Common myeloid progenitor, CD34-positive (primary cell): ENCODE measurements around the gene LDLR.
"Not testable (repeated sequence)": the region's sequence is repeated elsewhere in the genome, so short reads cannot be mapped to it uniquely, and the experiment has no call there.

Experiments used
- CTCF ChIA-PET: fragments of 350-600 bp; sonication (Branson Sonifier 250); formaldehyde crosslinking; loops from one replicate; lab custom pipeline; 2021; ENCODE audit warnings: antibody characterized with exemption; lab: Charles Lee
- POLR2A ChIA-PET: fragments of 350-600 bp; sonication (Branson Sonifier 250); formaldehyde crosslinking; loops from one replicate; lab custom pipeline; 2021; ENCODE audit warnings: antibody characterized with exemption; lab: Charles Lee
- DNase-seq, 3 donors: peaks; one replicate each; pipeline versions ENCODE4 v3.0.0 to v3.0.0-alpha.2; 2013
- H3K27ac ChIP-seq, 2 experiments: 1 replicate in 1 of 2; 2 replicates in 1 of 2; pipeline ENCODE4 v1.7.0; 2013; ENCODE audit warnings: inconsistent platforms in 2 of 2, low read length in 2 of 2, mild to moderate bottlenecking in 2 of 2, low read depth in 1 of 2, moderate library complexity in 1 of 2; ENCODE audit not compliant: severe bottlenecking in 2 of 2, insufficient read depth in 1 of 2, poor library complexity in 1 of 2
- H3K27me3 ChIP-seq, 5 experiments: replicated peaks in 2 of 5; 1 replicate in 3 of 5; 2 replicates in 2 of 5; pipeline versions ENCODE4 v1.6.1 to v1.7.0; 2013; ENCODE audit warnings: low read length in 4 of 5, mild to moderate bottlenecking in 2 of 5, moderate library complexity in 2 of 5, inconsistent platforms in 1 of 5; ENCODE audit not compliant: insufficient read depth in 5 of 5, control insufficient read depth in 4 of 5
- H3K36me3 ChIP-seq, 4 experiments: 1 replicate in 2 of 4; 2 replicates in 2 of 4; pipeline versions ENCODE4 v1.6.1 to v1.7.0; 2013; ENCODE audit warnings: low read length in 3 of 4, control low read depth in 1 of 4, mild to moderate bottlenecking in 1 of 4; ENCODE audit not compliant: control insufficient read depth in 4 of 4, insufficient read depth in 4 of 4
- H3K4me1 ChIP-seq, 4 experiments: 1 replicate in 3 of 4; 2 replicates in 1 of 4; pipeline versions ENCODE4 v1.6.1 to v1.7.1; 2013; ENCODE audit warnings: low read length in 3 of 4, mild to moderate bottlenecking in 3 of 4, control low read depth in 1 of 4, inconsistent platforms in 1 of 4, moderate library complexity in 1 of 4; ENCODE audit not compliant: control insufficient read depth in 4 of 4, insufficient read depth in 4 of 4; ENCODE audit errors: control extremely low read depth in 1 of 4
- H3K4me3 ChIP-seq, 7 experiments: 1 replicate in 4 of 7; 2 replicates in 3 of 7; pipeline versions ENCODE4 v1.5.1 to v1.7.0; 2013; ENCODE audit warnings: mild to moderate bottlenecking in 7 of 7, low read length in 6 of 7, moderate library complexity in 6 of 7, inconsistent platforms in 2 of 7, low read depth in 2 of 7, control low read depth in 1 of 7; ENCODE audit not compliant: insufficient read depth in 4 of 7, control insufficient read depth in 1 of 7; ENCODE audit errors: extremely low read depth in 1 of 7
- H3K9me3 ChIP-seq, 5 experiments: 1 replicate in 4 of 5; 2 replicates in 1 of 5; pipeline versions ENCODE4 v1.6.1 to v1.7.1; 2013; ENCODE audit warnings: low read length in 4 of 5, mild to moderate bottlenecking in 2 of 5, inconsistent platforms in 1 of 5, low read depth in 1 of 5, moderate library complexity in 1 of 5; ENCODE audit not compliant: control insufficient read depth in 4 of 5, insufficient read depth in 2 of 5; ENCODE audit errors: control extremely low read depth in 1 of 5
- WGBS: methylation state at CpG from one replicate; pipeline ENCODE4 v1.1.5; 2013; ENCODE audit not compliant: insufficient coverage; 5-methylcytosine and 5-hydroxymethylcytosine counted together

LDLR gene

DNA sequence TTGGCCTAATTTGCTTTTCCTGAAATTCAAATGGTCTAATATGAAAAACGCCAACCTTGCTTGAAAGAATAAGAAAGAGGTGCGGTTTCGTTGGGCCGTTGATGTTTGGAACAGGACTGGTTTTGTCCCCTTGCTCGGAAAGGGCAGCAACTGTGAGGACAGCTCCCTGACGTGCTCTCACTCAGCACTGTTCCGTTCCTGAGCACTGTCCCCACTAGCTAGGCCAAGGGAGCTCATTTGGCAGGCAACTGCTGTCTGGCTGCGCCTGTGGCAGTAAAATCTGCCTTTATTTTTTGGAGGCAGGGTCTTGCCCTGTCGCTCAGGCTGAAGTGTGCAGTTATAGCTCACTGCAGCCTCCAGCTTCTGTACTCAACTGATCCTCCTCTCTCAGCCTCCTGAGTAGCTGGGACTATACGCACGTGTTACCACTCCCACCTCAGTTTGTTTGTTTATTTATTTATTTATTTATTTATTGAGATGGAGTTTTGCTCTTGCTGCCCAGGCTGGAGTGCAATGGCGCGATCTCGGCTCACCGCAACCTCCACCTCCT, 4.5 kb downstream of the LDLR start:
- H3K27me3 ChIP-seq = no peaks in the 10 kb centered on the region
- 97% methylated on average over 9 of the region's 15 CpGs for WGBS
- peaks cover 0 to 62% (median 11%) of the 10 kb centered on the region in 4 experiments for H3K36me3 ChIP-seq
- ChIA-PET POLR2A (no interaction called here), CTCF (interaction anchor here (1.0 to 1.6 kb wide), 2 partner anchors 15 to 59 kb away, joined by 4 to 5 read pairs; no protein-coding TSS in a partner anchor)
- peaks cover 27 to 73% (median 62%) of the 10 kb centered on the region in 4 experiments for H3K4me1 ChIP-seq
- H3K27ac ChIP-seq = peak overlapping the region; percentile 33 to 93
- peaks cover 0 to 4% (median 0%) of the 10 kb centered on the region in 5 experiments for H3K9me3 ChIP-seq
- peak overlapping the region in 1 of 7 experiments; percentile 11 for H3K4me3 ChIP-seq
- no peak for DNase-seq

DNA sequence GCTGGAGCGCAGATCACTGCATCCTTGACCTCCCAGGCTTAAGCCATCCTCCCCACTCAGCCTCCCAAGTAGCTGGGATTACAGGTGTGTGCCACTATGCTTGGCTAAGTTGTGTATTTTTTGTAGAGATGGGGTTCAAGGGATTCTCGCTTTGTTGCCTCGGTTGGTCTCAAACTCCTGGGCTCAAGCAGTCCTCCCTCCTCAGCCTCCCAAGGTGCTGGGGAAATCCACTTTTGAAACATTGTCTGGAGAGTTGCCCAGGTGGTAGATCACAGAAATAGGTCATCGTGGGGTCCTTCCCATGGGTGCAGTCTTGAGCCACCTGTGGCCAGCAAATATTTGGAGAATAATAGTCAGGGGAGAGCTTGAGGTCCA, 5.2 kb downstream of the LDLR start:
- Histone ChIP-seq H3K4me3 (peak overlapping the region in 6 of 7 experiments; percentile 19 to 62 (median 40)), H3K27me3 (no peaks in the 10 kb centered on the region), H3K9me3 (peaks cover 0 to 6% (median 0%) of the 10 kb centered on the region in 5 experiments), H3K27ac (peak overlapping the region; percentile 90 to 91), H3K4me1 (peaks cover 24 to 66% (median 59%) of the 10 kb centered on the region in 4 experiments), H3K36me3 (peaks cover 0 to 67% (median 14%) of the 10 kb centered on the region in 4 experiments)
- 93% methylated on average over 3 of the region's 4 CpGs for WGBS
- CTCF ChIA-PET = interaction anchor here (1.0 to 1.6 kb wide), 3 partner anchors 15 to 59 kb away, joined by 3 to 5 read pairs (median 4); no protein-coding TSS in a partner anchor
- DNase-seq = no peak
- POLR2A ChIA-PET = interaction anchor here (1.1 kb wide), 1 partner anchor 45 kb away, joined by 3 read pairs; no protein-coding TSS in a partner anchor

DNA sequence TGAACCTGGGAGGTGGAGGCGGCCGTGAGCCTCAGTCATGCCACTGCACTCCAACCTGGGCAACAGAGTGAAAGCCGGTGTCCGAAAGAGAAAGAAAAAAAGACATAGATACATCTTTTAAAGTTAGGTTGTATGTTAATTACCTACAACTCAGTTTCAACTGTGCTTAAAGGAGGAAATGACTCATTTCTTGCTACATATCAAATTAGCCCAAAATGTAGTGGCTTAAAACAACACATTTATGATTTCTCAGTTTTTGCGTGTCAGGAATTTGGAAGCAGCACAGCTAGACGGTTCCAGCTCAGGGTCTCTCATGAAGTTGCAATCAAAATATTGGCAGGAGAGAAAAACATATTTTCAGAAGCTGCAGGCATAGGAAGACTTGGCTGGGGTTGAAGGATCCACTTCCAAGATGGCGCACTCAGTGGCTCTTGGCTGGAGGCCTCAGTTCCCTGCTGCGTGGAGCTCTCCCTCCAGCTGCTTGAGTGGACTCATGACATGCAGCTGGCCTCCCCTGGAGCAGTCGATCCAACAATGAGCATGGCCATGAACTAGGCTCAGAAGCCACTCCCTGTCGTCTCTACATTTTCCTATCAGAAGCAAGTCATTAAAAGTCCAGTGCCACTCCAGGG, 7.1 kb downstream of the LDLR start:
- peak overlapping the region in 3 of 7 experiments; percentile 1 to 32 (median 15) for H3K4me3 ChIP-seq
- H3K27ac ChIP-seq = peak overlapping the region; percentile 46 to 91
- POLR2A ChIA-PET = no interaction called here
- WGBS = 71% methylated on average over 4 of the region's 10 CpGs
- peaks cover 21 to 54% (median 51%) of the 10 kb centered on the region in 4 experiments for H3K4me1 ChIP-seq
- peaks cover 2 to 73% (median 23%) of the 10 kb centered on the region in 4 experiments for H3K36me3 ChIP-seq
- peaks cover 0 to 6% (median 0%) of the 10 kb centered on the region in 5 experiments for H3K9me3 ChIP-seq
- CTCF ChIA-PET = interaction anchor here (0.8 to 1.7 kb wide), 5 partner anchors 11 to 47 kb away, joined by 3 to 4 read pairs (median 3); no protein-coding TSS in a partner anchor
- peak; percentile 39 to 82 (median 72) for DNase-seq
- no peaks in the 10 kb centered on the region for H3K27me3 ChIP-seq

DNA sequence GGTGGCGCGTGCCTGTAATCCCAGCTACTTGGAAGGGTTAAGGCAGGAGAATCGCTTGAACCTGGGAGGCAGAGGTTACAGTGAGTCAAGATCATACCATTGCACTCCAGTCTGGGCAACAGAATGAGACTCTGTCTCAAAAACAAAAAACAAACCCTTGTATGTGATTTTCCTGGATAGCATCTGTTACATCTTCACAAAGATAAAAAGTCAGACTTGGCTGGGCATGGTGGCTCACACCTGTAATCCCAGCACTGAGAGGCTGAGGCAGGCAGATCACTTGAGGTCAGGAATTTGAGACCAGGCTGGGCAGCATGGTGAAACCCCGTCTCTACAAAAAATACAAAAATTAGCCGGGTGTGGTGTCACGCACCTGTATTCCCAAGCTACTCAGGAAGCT, 8.1 kb downstream of the LDLR start:
- POLR2A ChIA-PET, H3K27me3 ChIP-seq, DNase-seq, H3K9me3 ChIP-seq, H3K27ac ChIP-seq, H3K4me3 ChIP-seq: not testable (repeated sequence)
- peaks cover 13 to 43% (median 42%) of the 10 kb centered on the region in 4 experiments for H3K4me1 ChIP-seq
- 100% methylated on average over 3 of the region's 6 CpGs for WGBS
- peaks cover 2 to 71% (median 26%) of the 10 kb centered on the region in 4 experiments for H3K36me3 ChIP-seq
- CTCF ChIA-PET = interaction anchor here (1.0 kb wide), 2 partner anchors 17 to 33 kb away, joined by 3 read pairs; no protein-coding TSS in a partner anchor

DNA sequence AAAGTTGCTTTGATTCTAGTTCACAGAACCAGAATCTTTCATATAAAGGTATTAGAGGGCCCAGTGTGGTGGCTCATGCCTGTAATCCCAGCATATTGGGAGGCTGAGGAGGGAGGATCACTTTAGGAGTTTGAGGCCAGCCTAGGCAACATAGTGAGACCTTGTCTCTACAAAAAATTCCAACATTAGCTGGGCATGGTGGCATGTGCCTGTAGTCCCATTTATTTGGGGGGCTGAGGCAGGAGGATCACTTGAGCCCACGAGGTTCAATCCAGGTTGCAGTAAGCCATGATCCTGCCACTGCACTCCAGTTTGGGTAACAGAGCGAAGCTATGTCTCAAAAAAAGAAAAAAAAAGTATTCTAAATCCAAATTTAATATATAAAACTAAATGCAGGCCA, 9.1 kb downstream of the LDLR start:
- no peak for DNase-seq
- no peaks in the 10 kb centered on the region for H3K27me3 ChIP-seq
- H3K4me1 ChIP-seq = peaks cover 10 to 34% (median 32%) of the 10 kb centered on the region in 4 experiments
- ChIA-PET POLR2A (interaction anchor here (0.7 kb wide), 1 partner anchor 28 kb away, joined by 3 read pairs; no protein-coding TSS in a partner anchor), CTCF (no interaction called here)
- peaks cover 2 to 78% (median 35%) of the 10 kb centered on the region in 4 experiments for H3K36me3 ChIP-seq
- no peak overlapping the region for H3K27ac ChIP-seq
- no CpG with 5 or more reads among the region's 2 CpGs for WGBS
- no peak overlapping the region for H3K4me3 ChIP-seq
- peaks cover 0 to 6% (median 0%) of the 10 kb centered on the region in 5 experiments for H3K9me3 ChIP-seq

DNA sequence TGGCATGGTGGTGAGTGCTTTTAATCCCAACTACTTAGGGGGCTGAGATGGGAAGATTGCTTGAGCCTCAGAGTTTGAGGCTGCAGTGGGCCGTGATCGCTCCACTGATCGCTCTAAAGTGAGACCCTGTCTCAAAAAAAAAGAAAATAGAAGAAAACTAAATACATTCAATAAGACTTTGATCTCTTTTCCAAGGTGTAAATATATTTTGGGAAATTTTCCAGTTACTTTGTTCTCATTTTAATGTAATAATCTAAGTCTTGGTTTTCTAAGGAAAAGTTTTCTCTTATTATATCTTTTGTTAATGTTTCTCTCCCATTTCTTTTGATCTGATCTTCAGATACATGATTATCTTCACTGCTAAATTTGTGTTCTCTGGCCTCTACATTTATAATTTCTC, 9.6 kb downstream of the LDLR start:
- Histone ChIP-seq H3K4me1 (peaks cover 10 to 29% (median 27%) of the 10 kb centered on the region in 4 experiments), H3K9me3 (peaks cover 0 to 6% (median 0%) of the 10 kb centered on the region in 5 experiments), H3K27me3 (no peaks in the 10 kb centered on the region), H3K36me3 (peaks cover 2 to 78% (median 39%) of the 10 kb centered on the region in 4 experiments), H3K27ac (no peak overlapping the region), H3K4me3 (no peak overlapping the region)
- ChIA-PET CTCF (interaction anchor here (0.6 kb wide), 1 partner anchor 242 kb away, joined by 3 read pairs; no protein-coding TSS in a partner anchor), POLR2A (interaction anchor here (0.7 kb wide), 1 partner anchor 27 kb away, joined by 3 read pairs; no protein-coding TSS in a partner anchor)
- WGBS = no CpG with 5 or more reads among the region's 3 CpGs
- no peak for DNase-seq
